ENCODE data around the gene DDB1. TPM values are rescaled to one million over a fixed set of nuclear protein-coding genes. Genes with fewer than 3 reads are reported as not detected.

DDB1 gene
- total and polyA plus RNA-seq, 8 donors, result 140 to 203 (median 184) TPM

GRCh38 chr11:61283613-61284012, 49.3 kb downstream of the DDB1 start:
- Histone ChIP-seq H3K4me1 (no peaks in the 10 kb centered on the region), H3K27me3 (peaks cover 0 to 9% of the 10 kb centered on the region in 2 donors), H3K27ac (no peak overlapping the region), H3K36me3 (no peaks in the 10 kb centered on the region), H3K4me3 (no peak overlapping the region), H3K9me3 (no peaks in the 10 kb centered on the region)
- intact Hi-C loops (cut with DNase I), result no loop called here
- no peak for ATAC-seq
- TF ChIP-seq CTCF (IDR thresholded peaks at IDR 0.05), result no peak
- no peak for DNase-seq

GRCh38 chr11:61281581-61282250, 51.2 kb downstream of the DDB1 start:
- no peak for TF ChIP-seq CTCF (IDR thresholded peaks at IDR 0.05)
- no peak overlapping the region for H3K4me3 ChIP-seq
- no peaks in the 10 kb centered on the region for H3K36me3 ChIP-seq
- peaks cover 0 to 9% of the 10 kb centered on the region in 2 donors for H3K27me3 ChIP-seq
- ATAC-seq (peak; percentile 89), DNase-seq (peak in 1 of 4 donors; percentile 28)
- intact Hi-C loops (cut with DNase I), result no loop called here
- no peaks in the 10 kb centered on the region for H3K4me1 ChIP-seq
- H3K27ac ChIP-seq, result no peak overlapping the region
- H3K9me3 ChIP-seq, result no peaks in the 10 kb centered on the region

- intact Hi-C loops (cut with DNase I), result no loop called here
- H3K36me3 ChIP-seq, result no peaks in the 10 kb centered on the region
- no peaks in the 10 kb centered on the region for H3K9me3 ChIP-seq
- H3K4me1 ChIP-seq, result no peaks in the 10 kb centered on the region
- no peak overlapping the region for H3K4me3 ChIP-seq
- peaks cover 0 to 9% of the 10 kb centered on the region in 2 donors for H3K27me3 ChIP-seq
- ATAC-seq, result no peak
- TF ChIP-seq CTCF (IDR thresholded peaks at IDR 0.05), result no peak
- no peak for DNase-seq
- no peak overlapping the region for H3K27ac ChIP-seq
Measured at GRCh38 chr11:61280883-61281580, 51.9 kb downstream of the DDB1 start.

- DNase-seq (no peak), ATAC-seq (peak; percentile 53)
- peaks cover 0 to 9% of the 10 kb centered on the region in 2 donors for H3K27me3 ChIP-seq
- intact Hi-C loops (cut with DNase I), result no loop called here
- no peak overlapping the region for H3K4me3 ChIP-seq
- no peaks in the 10 kb centered on the region for H3K9me3 ChIP-seq
- H3K4me1 ChIP-seq, result no peaks in the 10 kb centered on the region
- H3K36me3 ChIP-seq, result no peaks in the 10 kb centered on the region
- no peak for TF ChIP-seq CTCF (IDR thresholded peaks at IDR 0.05)
- H3K27ac ChIP-seq, result no peak overlapping the region
Measured at GRCh38 chr11:61279934-61280659, 52.8 kb downstream of the DDB1 start.

GRCh38 chr11:61278001-61278470, 54.9 kb downstream of the DDB1 start:
- ATAC-seq (no peak), DNase-seq (no peak)
- no peaks in the 10 kb centered on the region for H3K9me3 ChIP-seq
- no peaks in the 10 kb centered on the region for H3K36me3 ChIP-seq
- no peaks in the 10 kb centered on the region for H3K4me1 ChIP-seq
- H3K4me3 ChIP-seq, result no peak overlapping the region
- peaks cover 0 to 9% of the 10 kb centered on the region in 2 donors for H3K27me3 ChIP-seq
- TF ChIP-seq CTCF (IDR thresholded peaks at IDR 0.05), result no peak
- no peak overlapping the region for H3K27ac ChIP-seq
- intact Hi-C loops (cut with DNase I), result no loop called here

Data from left lung (tissue), 10 donors.